Activated B cell treated with CpG ODN at 0.5 μM for 24 hours (primary cell): ENCODE measurements around the gene SRXN1. TPM values are rescaled to one million over a fixed set of nuclear protein-coding genes. Genes with fewer than 3 reads are reported as not detected.

Source experiments
- ATAC-seq: fragments of 200-7000 bp; cut with Tn5 transposase; one replicate; pipeline ENCODE4 v1.10.0; 2021; ENCODE audit warnings: low read depth, mild to moderate bottlenecking, moderate library complexity
- CTCF ChIA-PET: fragments of 350-600 bp; sonication (Branson Sonifier 250); formaldehyde crosslinking; loops from one replicate; lab custom pipeline; 2021; ENCODE audit warnings: antibody characterized with exemption; lab: Charles Lee
- POLR2A ChIA-PET: fragments of 350-600 bp; sonication (Branson Sonifier 250); formaldehyde crosslinking; loops from one replicate; lab custom pipeline; 2021; ENCODE audit warnings: antibody characterized with exemption; lab: Charles Lee
- DNase-seq: peaks from one replicate; pipeline ENCODE4 v3.0.0; 2022
- H3K27ac Mint-ChIP-seq: one replicate; pipeline ENCODE4 v1.8.0; 2020; ENCODE audit warnings: mixed read lengths
- H3K27me3 Mint-ChIP-seq: one replicate; pipeline ENCODE4 v1.8.0; 2021; ENCODE audit warnings: mixed read lengths
- H3K36me3 Mint-ChIP-seq: one replicate; pipeline ENCODE4 v1.8.0; 2021; ENCODE audit warnings: low read depth, mixed read lengths
- H3K4me1 Mint-ChIP-seq: one replicate; pipeline ENCODE4 v1.8.0; 2021; ENCODE audit warnings: mixed read lengths
- H3K4me3 Mint-ChIP-seq: one replicate; pipeline ENCODE4 v1.8.0; 2020; ENCODE audit warnings: mild to moderate bottlenecking, mixed read lengths
- H3K9me3 Mint-ChIP-seq: one replicate; pipeline ENCODE4 v1.8.0; 2020; ENCODE audit warnings: mixed read lengths
- CTCF ChIP-seq: fragments of 200-600 bp; IDR thresholded peaks from one replicate; pipeline ENCODE4 v1.8.0; 2022; ENCODE audit warnings: antibody characterized with exemption, mild to moderate bottlenecking
- intact Hi-C: fragments of 100-400 bp; cut with micrococcal nuclease; formaldehyde crosslinking; loops from one replicate; pipeline ENCODE4 v1.15.1; 2024
- total RNA-seq: library from RNA; stranded (reverse); gene quantifications from 2 replicates; pipeline ENCODE4 v1.2.3, GENCODE V29; 2022

SRXN1 gene
- total RNA-seq, 1 donor from 2014 or later: 7.4 TPM

DNA sequence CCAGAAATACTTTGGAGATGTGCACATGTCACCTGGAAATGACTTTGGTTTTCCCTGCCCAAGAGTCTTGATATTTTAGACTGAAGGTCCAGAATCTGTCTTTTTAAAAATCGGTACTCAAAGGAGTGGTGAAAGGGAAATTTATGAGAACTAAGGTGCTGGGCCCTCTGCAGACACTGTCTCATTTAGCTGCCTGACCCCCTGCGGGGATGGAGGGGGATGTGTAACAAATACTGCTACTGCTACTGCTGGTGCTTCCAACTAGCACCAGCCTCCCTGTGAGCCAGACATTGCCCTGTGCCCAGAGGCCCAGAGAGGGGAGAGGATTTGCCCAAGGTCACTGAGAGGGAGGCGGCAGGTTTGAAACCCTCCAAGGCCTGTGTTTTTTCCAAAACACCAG lies 15.6 kb upstream of the SRXN1 start:
- ATAC-seq (no peak), DNase-seq (no peak)
- Mint-ChIP-seq H3K4me3 (no peak overlapping the region), H3K9me3 (no peaks in the 10 kb centered on the region), H3K36me3 (no peaks in the 10 kb centered on the region), H3K27ac (peak overlapping the region; percentile 12), H3K4me1 (no peaks in the 10 kb centered on the region), H3K27me3 (peaks cover 55% of the 10 kb centered on the region)
- ChIA-PET POLR2A (no interaction called here), CTCF (interaction anchor here (1.5 kb wide), 1 partner anchor 106 kb away, joined by 5 read pairs; no protein-coding TSS in a partner anchor)
- no peak for TF ChIP-seq CTCF
- intact Hi-C loops: loop anchor here (5.0 kb wide), 1 partner anchor 106 kb away; no protein-coding TSS in a partner anchor

DNA sequence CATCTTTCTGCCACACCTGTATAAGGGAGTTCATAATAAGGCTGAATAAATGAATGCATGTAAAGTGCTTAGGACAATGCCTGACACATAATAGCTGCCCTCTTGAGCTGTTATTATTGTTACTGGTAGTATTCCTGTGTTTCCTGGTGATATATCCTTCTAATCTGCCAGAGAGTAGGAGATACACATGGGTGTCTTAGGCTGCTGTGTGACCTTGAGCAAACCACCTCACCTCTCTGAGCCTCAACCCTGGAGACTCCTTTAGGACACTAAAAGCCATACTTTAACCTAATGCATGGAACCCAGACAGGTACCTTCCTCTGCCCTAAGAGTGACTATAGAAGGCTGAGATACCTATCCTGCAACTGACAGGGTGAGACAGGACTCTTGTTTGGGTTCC lies 15.1 kb upstream of the SRXN1 start:
- DNase-seq (no peak), ATAC-seq (no peak)
- CTCF ChIA-PET: interaction anchor here (0.9 to 1.2 kb wide), 2 partner anchors 21 to 313 kb away, joined by 3 to 6 read pairs; no protein-coding TSS in a partner anchor
- intact Hi-C loops: loop anchor here (5.0 kb wide), 1 partner anchor 106 kb away; no protein-coding TSS in a partner anchor
- H3K36me3 Mint-ChIP-seq: no peaks in the 10 kb centered on the region
- H3K4me1 Mint-ChIP-seq: no peaks in the 10 kb centered on the region
- POLR2A ChIA-PET: no interaction called here
- peaks cover 54% of the 10 kb centered on the region for H3K27me3 Mint-ChIP-seq
- no peak overlapping the region for H3K27ac Mint-ChIP-seq
- no peak overlapping the region for H3K4me3 Mint-ChIP-seq
- no peaks in the 10 kb centered on the region for H3K9me3 Mint-ChIP-seq
- no peak for TF ChIP-seq CTCF

GRCh38 chr20:667351-668034 lies 14.5 kb upstream of the SRXN1 start:
- ChIA-PET POLR2A (interaction anchor here (0.6 kb wide), 1 partner anchor 327 kb away, joined by 4 read pairs; no protein-coding TSS in a partner anchor), CTCF (interaction anchor here (0.8 to 1.2 kb wide), 3 partner anchors 20 to 313 kb away, joined by 3 to 6 read pairs (median 3); no protein-coding TSS in a partner anchor)
- Mint-ChIP-seq H3K4me1 (no peaks in the 10 kb centered on the region), H3K27ac (no peak overlapping the region), H3K36me3 (no peaks in the 10 kb centered on the region), H3K27me3 (peaks cover 56% of the 10 kb centered on the region), H3K9me3 (no peaks in the 10 kb centered on the region), H3K4me3 (no peak overlapping the region)
- no peak for DNase-seq
- ATAC-seq: no peak
- no peak for TF ChIP-seq CTCF
- intact Hi-C loops: loop anchor here (1.0 to 5.0 kb wide), 2 partner anchors 105 to 313 kb away; no protein-coding TSS in a partner anchor

DNA sequence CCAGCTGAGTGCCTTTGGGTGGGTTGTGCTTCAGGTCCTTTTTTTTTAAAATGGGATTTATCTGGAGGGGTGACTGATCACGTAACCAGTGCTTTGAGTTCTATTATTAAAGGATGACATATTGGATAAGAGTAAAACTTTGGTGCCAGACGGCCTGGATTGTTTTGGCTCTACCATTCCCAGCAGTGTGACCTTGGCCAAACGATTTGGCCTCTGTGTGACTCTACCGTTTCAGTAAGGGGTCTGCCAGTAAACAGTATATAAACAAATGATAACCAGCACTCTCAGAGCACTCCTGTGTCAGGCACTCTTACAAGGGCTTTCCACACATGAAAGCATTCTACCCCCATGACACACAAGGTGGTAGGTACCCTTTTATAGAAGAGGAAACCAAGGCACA lies 13.9 kb upstream of the SRXN1 start:
- H3K27ac Mint-ChIP-seq: no peak overlapping the region
- CTCF ChIA-PET: interaction anchor here (0.8 to 1.2 kb wide), 3 partner anchors 26 to 312 kb away, joined by 3 to 6 read pairs (median 3); no protein-coding TSS in a partner anchor
- no peak for ATAC-seq
- POLR2A ChIA-PET: interaction anchor here (0.6 kb wide), 1 partner anchor 327 kb away, joined by 4 read pairs; no protein-coding TSS in a partner anchor
- H3K36me3 Mint-ChIP-seq: no peaks in the 10 kb centered on the region
- H3K4me1 Mint-ChIP-seq: no peaks in the 10 kb centered on the region
- TF ChIP-seq CTCF: no peak
- DNase-seq: no peak
- H3K4me3 Mint-ChIP-seq: no peak overlapping the region
- H3K9me3 Mint-ChIP-seq: no peaks in the 10 kb centered on the region
- intact Hi-C loops: loop anchor here (1.0 to 5.0 kb wide), 2 partner anchors 105 to 313 kb away; no protein-coding TSS in a partner anchor
- H3K27me3 Mint-ChIP-seq: peaks cover 55% of the 10 kb centered on the region

- no peaks in the 10 kb centered on the region for H3K36me3 Mint-ChIP-seq
- no peak overlapping the region for H3K27ac Mint-ChIP-seq
- no peaks in the 10 kb centered on the region for H3K4me1 Mint-ChIP-seq
- intact Hi-C loops: loop anchor here (5.0 kb wide), 1 partner anchor 103 kb away; no protein-coding TSS in a partner anchor
- DNase-seq: no peak
- peaks cover 54% of the 10 kb centered on the region for H3K27me3 Mint-ChIP-seq
- no peaks in the 10 kb centered on the region for H3K9me3 Mint-ChIP-seq
- no peak for TF ChIP-seq CTCF
- H3K4me3 Mint-ChIP-seq: no peak overlapping the region
- ChIA-PET POLR2A (no interaction called here), CTCF (no interaction called here)
- no peak for ATAC-seq
These were observed 12.3 kb upstream of the SRXN1 start for GRCh38 chr20:665276-665675.
